ENCODE measurements around the gene KDM6A. TPM values are rescaled to one million over a fixed set of nuclear protein-coding genes. Genes with fewer than 3 reads are reported as not detected.
"Not testable (repeated sequence)": the region's sequence is repeated elsewhere in the genome, so short reads cannot be mapped to it uniquely, and the experiment has no call there.

KDM6A gene
- polyA plus RNA-seq, 1 of the 3 experiments (the other 2 are of a cell fraction), result 7.4 TPM

DNA sequence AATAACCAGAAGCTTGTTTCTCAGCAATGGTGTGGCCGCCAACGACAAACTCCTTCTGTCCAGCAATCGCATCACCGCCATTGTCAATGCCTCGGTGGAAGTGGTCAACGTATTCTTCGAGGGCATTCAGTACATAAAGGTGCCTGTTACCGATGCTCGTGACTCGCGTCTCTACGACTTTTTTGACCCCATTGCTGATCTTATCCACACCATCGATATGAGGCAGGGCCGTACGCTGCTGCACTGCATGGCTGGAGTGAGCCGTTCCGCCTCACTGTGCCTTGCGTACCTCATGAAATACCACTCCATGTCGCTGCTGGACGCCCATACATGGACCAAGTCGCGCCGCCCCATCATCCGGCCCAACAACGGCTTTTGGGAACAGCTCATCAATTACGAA lies 28.8 kb upstream of the KDM6A start (continued):
- TF ChIP-seq RFX5 (IDR thresholded peaks at IDR 0.05; ENCODE audit: low read length) (no peak), SMC3 (IDR thresholded peaks at IDR 0.05; ENCODE audit: low read depth, low read length) (no peak), RCOR1 (IDR thresholded peaks at IDR 0.05; ENCODE audit: low read length) (no peak), SIN3A (IDR thresholded peaks at IDR 0.05; ENCODE audit: borderline replicate concordance, low read depth, low read length) (no peak), RAD21 (IDR thresholded peaks at IDR 0.05; ENCODE audit: low read length) (no peak), NRF1 (IDR thresholded peaks at IDR 0.05; ENCODE audit: low read depth, low read length) (no peak)
- TF ChIP-seq, protein P1, sequence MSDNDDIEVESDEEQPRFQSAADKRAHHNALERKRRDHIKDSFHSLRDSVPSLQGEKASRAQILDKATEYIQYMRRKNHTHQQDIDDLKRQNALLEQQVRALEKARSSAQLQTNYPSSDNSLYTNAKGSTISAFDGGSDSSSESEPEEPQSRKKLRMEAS (IDR thresholded peaks at IDR 0.05; ENCODE audit: low read depth), result no peak
- TF ChIP-seq, protein P2, sequence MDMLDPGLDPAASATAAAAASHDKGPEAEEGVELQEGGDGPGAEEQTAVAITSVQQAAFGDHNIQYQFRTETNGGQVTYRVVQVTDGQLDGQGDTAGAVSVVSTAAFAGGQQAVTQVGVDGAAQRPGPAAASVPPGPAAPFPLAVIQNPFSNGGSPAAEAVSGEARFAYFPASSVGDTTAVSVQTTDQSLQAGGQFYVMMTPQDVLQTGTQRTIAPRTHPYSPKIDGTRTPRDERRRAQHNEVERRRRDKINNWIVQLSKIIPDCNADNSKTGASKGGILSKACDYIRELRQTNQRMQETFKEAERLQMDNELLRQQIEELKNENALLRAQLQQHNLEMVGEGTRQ (IDR thresholded peaks at IDR 0.05; ENCODE audit: borderline replicate concordance, low read depth, low read length), result no peak
- TF ChIP-seq, protein P3, sequence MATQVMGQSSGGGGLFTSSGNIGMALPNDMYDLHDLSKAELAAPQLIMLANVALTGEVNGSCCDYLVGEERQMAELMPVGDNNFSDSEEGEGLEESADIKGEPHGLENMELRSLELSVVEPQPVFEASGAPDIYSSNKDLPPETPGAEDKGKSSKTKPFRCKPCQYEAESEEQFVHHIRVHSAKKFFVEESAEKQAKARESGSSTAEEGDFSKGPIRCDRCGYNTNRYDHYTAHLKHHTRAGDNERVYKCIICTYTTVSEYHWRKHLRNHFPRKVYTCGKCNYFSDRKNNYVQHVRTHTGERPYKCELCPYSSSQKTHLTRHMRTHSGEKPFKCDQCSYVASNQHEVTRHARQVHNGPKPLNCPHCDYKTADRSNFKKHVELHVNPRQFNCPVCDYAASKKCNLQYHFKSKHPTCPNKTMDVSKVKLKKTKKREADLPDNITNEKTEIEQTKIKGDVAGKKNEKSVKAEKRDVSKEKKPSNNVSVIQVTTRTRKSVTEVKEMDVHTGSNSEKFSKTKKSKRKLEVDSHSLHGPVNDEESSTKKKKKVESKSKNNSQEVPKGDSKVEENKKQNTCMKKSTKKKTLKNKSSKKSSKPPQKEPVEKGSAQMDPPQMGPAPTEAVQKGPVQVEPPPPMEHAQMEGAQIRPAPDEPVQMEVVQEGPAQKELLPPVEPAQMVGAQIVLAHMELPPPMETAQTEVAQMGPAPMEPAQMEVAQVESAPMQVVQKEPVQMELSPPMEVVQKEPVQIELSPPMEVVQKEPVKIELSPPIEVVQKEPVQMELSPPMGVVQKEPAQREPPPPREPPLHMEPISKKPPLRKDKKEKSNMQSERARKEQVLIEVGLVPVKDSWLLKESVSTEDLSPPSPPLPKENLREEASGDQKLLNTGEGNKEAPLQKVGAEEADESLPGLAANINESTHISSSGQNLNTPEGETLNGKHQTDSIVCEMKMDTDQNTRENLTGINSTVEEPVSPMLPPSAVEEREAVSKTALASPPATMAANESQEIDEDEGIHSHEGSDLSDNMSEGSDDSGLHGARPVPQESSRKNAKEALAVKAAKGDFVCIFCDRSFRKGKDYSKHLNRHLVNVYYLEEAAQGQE (IDR thresholded peaks at IDR 0.05; ENCODE audit: low read depth, low read length), result no peak
- TF ChIP-seq, protein P4, sequence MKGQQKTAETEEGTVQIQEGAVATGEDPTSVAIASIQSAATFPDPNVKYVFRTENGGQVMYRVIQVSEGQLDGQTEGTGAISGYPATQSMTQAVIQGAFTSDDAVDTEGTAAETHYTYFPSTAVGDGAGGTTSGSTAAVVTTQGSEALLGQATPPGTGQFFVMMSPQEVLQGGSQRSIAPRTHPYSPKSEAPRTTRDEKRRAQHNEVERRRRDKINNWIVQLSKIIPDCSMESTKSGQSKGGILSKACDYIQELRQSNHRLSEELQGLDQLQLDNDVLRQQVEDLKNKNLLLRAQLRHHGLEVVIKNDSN (IDR thresholded peaks at IDR 0.05; ENCODE audit: borderline replicate concordance, low read depth), result no peak

DNA sequence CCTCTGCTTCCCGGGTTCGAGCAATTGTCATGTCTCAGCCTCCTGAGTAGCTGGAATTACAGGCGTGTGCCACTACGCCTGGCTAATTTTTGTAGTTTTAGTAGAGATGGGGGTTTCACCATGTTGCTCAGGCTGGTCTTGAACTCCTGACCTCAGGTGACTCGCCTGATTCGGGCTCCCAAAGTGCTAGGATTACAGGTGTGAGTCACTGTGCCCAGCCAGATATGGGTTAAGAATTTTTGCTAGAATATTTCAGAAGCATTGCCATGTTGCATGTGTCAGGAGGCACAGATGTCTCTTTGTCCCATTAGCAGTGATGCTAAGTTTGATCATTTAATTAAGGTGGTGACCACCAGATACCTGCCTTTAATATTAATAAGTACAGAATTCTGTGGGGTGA lies 22.1 kb upstream of the KDM6A start:
- H3K27ac ChIP-seq (ENCODE audit: low read depth in 2 of 2, low read length in 1 of 2); DNase-seq; H3K9ac ChIP-seq; CTCF ChIA-PET; H3K79me2 ChIP-seq (ENCODE audit: insufficient read depth); POLR2A ChIA-PET; H2AFZ ChIP-seq (ENCODE audit: low read depth); H3K4me1 ChIP-seq (ENCODE audit: control insufficient read depth in 1 of 2, insufficient read depth in 2 of 2, low read depth in 1 of 2, low read length in 1 of 2); H3K36me3 ChIP-seq (replicated peaks in 1 of 2; ENCODE audit: control insufficient read depth in 1 of 2, insufficient read depth in 2 of 2, low read length in 1 of 2); H3K27me3 ChIP-seq (ENCODE audit: insufficient read depth); H3K9me2 ChIP-seq; H3K4me2 ChIP-seq; H3K9me3 ChIP-seq; H4K20me1 ChIP-seq (ENCODE audit: insufficient read depth); H3F3A ChIP-seq (replicated peaks; ENCODE audit: insufficient read depth); H3K4me3 ChIP-seq (ENCODE audit: low read depth in 2 of 2, low read length in 1 of 2): not testable (repeated sequence)
- 0 out of 2 replicates have a peak, but pooled peaks have one; percentile 12 for TF ChIP-seq RXRA (IDR thresholded peaks at IDR 0.05; ENCODE audit: borderline replicate concordance, low read depth)
- 39% methylated on average over 6 of the region's 6 CpGs for WGBS (ENCODE audit: low lambda C conversion rate)
